Left renal pelvis (tissue), 4 donors: Measurements from ENCODE around the gene PPT2. TPM values are rescaled to one million over a fixed set of nuclear protein-coding genes. Genes with fewer than 3 reads are reported as not detected.

Source experiments
- DNase-seq, 4 donors: peaks; one replicate each; pipeline ENCODE4 v3.0.0-alpha.2; 2013; ENCODE audit warnings: low read depth in 4 of 4, low spot score in 3 of 4
- polyA plus RNA-seq, 4 donors: library from polyadenylated mRNA; unstranded; fragments of 120-200 nt; gene quantifications; one replicate each; pipeline ENCODE4 v1.2.1, GENCODE V29; 2013; ENCODE audit not compliant: insufficient read length in 4 of 4

Gene PPT2
- polyA plus RNA-seq, 4 donors = 26.6 to 45.5 (median 34.9) TPM

DNA sequence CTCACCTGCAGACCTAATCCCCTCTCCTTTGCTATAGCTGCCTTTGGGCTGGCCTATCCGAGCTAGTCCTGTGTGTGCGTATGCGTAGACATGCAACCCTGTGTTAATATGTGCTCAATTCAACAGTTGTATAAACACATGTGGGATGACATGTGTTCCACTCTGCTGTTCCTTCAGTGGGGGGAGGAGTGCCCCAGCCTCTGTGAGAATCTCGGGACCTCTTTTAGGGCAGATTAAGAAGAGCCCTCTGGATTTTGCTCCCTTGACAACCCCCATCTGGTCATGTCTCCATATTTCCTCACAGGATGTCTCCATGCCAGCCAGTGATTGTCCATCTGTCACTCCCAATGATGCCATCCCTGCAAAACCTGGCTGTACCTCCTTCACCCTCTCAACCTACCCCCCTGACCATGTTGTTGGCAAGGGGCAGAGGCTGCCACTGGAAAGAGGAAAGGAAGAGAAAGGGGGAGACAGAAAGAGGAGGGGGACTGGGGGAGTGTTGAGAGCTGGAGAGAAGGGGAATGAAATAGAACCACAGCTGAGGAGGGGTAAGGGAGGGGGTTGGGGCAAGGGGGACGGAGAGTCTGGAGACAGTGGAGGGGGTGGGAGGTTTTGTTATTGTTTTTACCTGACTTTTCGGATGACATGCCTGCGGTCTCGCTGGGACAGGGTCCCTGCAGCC is 2.6 kb upstream of the PPT2 start:
- DNase-seq = no peak

DNA sequence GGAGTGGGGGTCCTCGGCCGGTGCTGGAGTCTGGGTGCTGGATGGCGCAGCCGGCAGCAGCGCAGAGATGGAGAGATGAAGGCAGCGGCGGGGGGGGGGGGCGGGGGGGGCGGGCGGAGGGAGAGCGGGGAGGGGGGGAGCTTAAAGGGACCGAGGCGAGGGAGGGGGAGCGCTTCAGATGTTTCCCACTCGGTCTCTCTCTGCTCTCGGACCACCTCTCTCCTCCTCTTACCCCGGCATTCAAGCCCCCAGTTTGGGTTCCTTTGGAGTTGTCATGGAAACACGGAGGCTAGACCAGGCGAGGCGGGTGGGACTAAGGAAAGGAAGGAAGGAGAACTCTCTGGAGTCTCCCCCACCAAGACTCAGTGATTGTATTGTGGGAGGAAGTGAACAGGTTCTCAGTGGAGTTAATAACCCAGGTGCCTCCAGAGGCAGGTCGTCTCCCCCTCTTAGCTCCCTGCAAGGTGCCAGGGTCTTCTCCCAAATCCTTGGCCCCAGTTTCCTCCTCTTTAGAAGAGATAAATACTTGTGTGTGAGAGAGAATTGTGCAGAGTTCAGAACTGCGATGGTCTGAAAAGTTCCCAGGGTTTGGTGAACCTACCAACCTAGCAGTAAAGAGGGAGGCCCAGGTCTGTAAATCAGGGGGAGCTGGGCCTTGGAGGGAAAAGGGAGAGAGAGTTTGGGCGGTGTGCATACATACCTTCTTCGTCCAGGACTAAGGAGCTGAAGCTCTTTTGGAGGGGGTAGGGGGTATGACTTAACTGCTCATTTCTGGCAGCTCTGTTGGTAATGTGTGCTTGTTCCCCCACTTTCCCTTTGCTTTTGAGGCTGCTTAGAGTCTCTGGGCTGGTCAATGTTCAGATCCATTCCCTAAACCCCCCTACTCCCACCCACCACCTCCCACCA is 1.8 kb upstream of the PPT2 start, which contains the start of gene PRRT1:
PRRT1 (minus strand) TSS at position 77 of the 906 bp plus-strand sequence. CDS start 112 bp downstream, outside the sequence.
- no peak for DNase-seq

DNA sequence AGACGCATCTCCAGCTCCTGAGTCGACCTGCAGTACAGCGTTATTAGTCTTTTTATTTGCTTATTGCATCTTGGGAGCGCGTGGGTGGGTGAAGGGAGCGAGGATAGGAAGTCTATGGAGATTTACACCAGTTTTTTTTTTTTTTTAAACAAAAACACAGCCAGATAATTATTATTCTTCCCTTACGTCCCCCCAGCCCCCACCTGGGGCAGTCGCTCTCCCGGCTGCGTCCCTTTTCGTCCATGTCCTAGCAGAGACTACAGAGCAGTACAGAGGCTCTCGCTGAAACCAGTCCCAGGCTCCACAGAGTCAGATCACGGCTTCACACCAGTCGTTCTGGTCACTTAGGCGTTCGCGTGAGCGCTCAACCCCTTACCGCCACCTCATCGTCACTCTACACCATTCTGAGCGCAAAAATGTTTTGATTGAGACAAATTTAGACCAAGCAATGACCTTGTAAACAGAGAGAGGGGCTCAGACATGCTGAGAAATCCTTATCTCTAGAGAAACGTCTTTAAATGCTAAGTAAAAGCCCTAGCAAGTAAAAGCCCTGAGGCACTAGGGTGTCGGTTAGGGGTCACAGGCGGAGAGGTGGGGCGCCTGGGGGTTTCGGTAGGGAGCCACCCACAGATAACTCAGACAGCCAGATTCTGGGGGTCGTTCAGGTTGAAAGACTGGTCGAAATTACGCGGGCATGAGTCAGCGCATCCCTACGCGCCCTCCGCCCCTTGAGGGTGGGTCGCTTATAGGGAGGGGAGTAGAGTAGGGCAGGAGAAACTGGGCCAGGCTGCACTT is 975 bp upstream of the PPT2 start:
- DNase-seq = no peak

DNA sequence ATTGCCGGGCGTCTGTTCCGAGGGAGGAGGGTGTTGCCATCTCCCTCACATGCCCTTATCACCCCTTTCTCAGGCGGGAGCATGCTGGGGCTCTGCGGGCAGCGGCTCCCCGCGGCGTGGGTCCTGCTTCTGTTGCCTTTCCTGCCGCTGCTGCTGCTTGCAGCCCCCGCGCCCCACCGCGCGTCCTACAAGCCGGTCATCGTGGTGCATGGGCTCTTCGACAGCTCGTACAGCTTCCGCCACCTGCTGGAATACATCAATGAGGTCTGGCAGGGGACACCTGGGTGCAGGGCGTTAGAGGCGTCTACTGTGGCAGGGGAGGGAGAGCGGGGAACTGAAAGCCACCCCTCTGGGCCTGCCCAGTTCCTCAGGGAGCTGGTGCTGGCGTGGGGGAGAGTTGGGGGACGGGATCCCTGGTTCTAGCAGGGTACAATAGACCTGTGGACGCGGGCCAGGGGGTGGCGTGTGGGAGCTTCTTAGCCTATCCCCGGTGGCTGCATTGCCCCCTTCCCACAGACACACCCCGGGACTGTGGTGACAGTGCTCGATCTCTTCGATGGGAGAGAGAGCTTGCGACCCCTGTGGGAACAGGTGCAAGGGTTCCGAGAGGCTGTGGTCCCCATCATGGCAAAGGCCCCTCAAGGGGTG is 697 bp downstream of the PPT2 start:
- peak in 1 of 4 donors; percentile 73 for DNase-seq

DNA sequence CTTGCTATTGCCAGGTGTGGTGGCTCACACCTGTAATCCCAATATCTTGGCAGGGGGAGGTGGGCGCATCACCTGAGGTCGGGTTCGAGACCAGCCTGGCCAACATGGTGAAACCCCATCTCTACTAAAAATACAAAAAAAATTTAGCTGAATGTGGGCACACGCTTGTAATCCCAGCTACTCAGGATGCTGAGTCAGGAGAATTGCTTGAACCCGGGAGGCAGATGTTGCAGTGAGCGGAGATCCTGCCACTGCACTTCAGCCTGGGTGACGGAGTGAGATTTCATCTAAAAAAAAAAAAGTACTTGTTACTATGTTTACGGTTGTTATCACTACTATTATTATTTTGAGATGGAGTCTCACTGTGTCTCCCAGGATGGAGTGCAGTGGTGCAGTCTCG is 3.0 kb downstream of the PPT2 start:
- DNase-seq = no peak

DNA sequence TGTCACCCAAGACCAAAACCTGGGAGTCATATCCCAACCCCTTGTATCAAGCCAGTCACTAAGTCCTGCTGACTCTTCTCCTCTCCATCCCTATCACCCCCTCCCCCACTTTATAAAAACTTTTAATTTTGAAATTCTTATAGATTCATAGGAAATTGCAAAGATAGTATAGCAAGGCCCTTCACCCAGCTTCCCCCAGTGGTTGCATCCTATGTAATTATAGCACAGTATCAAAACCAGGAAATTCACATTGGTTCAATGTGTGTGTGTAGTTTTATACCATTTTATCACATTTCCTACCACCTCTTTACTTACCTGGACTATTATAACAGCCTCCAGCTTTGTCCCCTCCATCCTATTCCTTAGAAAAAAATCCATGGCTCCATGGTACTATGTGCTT is 4.1 kb downstream of the PPT2 start:
- no peak for DNase-seq

DNA sequence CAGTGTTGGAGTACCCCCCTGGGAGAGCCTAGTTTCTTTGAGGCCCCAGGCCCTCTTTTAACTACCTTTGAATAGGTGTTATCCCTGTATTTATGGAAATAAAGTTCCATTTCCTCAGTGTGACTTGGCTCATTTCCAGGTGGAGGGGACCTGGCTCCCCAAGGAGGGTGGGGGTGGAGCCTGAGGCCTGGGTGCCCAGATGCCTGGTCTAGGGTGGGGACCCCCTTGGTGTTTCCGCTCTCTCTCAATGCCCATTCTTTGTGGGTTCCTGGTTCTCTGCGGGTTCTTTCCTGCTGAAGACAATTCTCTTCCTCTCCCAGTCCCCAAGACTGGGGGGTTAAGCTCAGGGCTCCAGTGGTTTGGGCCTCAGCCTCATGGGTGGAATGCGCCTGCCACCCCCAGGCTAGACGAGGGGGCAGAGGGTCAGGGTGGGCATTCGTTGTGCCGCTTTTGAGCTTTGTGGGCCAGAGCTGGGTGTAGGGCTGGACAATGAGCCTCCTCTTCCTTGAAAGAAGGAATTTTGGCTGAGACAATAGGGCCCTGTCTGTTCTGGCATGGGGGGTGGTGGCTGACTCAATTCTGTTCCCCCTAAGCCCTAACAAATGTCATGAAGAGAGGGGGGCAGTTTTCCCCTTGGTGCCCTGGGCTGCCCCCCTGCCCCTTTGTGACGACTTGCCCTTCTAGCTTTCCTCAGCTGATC is 9.8 kb downstream of the PPT2 start:
- no peak for DNase-seq

DNA sequence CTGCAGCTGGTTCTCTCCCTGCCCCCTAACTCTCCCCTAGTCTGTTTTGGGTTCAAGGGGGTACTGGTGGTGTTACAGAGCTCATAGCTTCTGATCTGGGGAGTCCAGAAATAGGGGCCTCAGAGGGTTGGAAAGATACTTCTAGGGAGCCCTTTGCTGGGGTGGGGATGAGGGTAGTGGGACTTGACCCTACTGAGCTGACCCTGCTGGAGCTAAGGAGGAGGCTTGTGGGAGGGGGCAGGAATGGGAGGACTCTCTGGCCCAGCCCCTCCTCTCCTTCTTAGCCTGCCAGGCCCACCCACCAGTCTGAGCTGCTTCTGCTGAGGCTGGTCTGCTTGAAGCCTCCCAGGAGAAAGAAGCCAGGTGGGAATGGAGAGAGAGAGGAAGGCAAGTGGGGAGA is 10.4 kb downstream of the PPT2 start, which contains the start of gene EGFL8:
EGFL8 (plus strand) TSS at position 301 of the 400 bp plus-strand sequence. CDS start 1,571 bp downstream, outside the sequence.
- no peak for DNase-seq

DNA sequence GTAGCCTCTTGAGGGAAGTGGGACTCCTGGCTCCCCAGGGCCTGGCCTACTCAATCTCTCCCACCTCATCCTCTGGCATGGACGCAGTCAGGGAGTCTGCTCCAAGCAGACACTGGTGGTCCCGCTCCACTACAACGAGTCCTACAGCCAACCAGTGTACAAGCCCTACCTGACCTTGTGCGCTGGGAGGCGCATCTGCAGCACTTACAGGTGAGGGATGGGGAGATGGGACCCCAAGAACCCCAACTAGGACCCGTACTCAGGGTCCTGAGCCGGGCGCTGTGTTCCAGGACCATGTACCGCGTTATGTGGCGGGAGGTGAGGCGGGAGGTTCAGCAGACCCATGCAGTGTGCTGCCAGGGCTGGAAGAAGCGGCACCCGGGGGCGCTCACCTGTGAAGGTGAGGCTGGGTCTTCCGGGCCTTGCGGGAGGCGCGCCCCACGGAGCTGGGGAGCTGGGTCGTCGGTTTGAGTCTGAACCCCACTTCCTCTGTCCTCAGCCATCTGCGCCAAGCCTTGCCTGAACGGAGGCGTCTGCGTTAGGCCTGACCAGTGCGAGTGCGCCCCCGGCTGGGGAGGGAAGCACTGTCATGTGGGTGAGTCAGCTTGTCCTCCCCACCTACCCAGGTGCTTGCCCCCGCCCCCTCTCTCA is 12.6 kb downstream of the PPT2 start:
- DNase-seq = no peak

DNA sequence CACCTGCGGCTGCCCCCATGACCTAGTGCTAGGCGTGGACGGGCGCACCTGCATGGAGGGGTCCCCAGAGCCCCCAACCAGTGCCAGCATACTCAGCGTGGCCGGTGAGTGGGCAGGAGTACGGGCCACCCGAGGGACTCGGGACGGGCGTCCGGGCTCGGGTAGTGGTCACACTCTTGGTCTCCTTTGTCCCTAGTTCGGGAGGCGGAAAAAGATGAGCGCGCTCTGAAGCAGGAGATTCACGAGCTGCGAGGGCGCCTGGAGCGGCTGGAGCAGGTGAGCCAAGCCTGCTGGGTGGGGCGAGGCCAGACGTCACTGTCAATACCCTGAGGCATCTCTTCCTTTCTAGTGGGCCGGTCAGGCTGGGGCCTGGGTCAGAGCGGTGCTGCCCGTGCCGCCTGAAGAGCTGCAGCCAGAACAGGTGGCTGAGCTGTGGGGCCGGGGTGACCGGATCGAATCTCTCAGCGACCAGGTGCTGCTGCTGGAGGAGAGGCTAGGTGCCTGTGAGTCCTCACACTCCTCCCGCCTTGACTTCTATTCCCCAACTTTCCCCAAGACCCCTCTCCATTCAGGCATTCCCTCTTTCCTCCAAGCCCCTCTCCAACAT is 13.3 kb downstream of the PPT2 start:
- DNase-seq = no peak

DNA sequence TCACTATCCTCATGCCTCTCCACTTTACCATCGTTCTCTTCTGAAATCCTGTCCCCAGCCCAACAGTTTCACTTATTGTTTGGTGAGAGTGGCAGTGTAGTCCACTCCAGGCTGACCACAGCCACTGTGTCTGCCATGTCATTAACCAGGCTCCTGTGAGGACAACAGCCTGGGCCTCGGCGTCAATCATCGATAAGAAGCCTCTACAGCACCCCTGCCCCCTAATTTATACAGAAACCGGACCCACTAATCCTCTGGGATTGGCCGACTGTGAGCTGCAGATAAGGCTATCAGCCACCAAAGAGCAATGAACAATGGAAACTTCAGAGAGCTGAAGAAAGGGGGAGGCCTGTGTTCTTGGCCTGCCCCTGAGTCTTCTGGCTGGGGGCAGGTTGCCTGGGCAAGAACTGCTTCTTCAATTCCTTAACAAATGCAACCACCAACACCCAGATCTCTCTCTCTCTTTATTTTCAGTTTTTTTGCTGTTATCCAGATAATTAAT is 13.9 kb downstream of the PPT2 start:
- no peak for DNase-seq

DNA sequence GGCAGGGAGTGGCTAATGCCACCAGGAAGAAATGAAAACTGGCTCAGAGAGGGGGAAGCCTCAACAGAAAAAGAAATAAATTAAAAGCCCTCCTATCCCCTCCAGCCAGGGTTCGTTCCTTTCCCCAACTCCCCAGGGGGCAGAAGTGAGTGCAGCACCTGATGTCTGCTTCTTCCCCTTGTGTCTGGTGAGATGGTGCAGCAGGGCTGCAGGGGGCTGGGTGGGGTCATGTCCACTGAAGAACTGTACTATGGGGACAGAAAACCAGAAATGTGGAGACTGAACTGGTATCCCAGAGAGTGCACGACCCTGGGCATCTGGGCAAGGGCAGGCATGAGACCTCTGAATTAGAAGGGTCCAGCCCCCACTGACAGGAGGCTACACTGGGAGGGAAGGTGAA is 14.4 kb downstream of the PPT2 start:
- DNase-seq = no peak

DNA sequence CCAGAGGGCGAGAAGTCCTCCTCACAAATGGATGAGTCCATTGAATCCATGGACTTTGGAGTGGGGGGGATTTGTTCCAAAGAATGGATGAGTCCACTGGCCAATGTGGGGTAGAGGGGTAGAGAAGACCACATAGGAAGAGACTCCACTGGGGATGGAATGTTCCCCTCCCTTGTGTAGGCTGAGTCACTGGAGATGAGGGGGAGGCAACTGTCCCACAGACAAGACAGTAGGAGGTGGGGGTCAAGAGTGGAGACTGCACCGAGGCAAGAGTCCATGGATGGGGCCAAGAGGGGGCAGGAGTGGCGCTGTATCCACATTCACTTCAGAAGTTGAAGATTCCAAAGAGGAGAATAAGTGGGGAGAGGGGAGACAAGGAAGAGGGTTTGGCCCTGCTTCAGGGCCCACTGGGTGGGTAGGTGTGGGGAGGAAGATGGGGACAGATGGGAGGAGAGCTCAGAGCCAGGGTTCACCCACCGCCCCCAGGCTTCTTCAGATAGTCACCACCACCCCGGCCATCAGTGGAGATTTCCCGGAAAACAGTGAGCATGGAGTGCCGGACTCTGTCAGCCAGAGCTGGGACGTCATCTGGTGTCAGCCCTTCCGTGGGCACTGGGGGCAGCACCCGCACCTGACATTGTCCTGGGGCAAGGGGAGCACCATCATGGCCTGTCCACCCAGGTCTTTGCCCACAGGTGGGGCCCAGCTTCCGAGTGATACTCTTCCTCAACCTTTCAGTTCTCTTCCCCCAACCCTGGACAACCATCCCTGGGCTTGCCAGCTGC is 15.1 kb downstream of the PPT2 start:
- no peak for DNase-seq

DNA sequence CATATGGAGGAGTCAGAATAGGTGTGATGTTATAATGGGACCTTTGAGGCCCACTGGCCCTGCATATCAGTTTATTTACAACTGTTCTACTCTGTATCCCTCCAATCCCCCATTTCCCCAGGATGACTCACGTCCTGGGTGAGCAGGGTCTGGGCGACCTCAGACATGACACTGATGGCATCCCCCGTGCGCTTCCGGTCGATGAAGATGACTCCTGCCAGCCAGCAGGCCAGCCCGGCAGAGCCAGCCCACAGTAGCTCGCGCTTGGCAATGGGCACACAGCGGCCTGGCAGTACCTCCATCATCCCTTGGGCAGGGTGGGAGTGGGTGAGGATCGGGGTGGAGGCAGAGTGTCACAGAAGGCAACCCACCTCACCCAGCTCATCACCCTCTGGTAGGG is 16.4 kb downstream of the PPT2 start:
- DNase-seq = no peak

DNA sequence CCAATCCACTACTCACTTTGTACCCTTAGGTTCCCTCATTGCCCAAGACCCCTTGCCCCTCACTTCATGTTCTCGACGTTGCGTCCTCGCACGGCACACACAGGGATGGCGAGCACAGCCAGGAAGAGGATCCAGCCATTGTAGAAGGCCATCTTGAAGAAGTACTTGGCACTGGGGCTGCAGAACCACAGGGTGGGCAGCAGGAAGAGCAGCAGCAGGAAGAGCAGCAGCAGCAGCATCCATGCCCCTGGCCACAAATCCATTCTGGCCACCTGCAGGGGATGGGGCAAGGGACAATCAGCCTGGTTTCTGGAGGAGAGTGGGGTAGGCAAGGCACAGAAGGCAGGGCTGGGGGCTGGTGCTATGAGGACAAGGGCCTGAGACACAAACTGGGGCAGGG is 17.3 kb downstream of the PPT2 start:
- DNase-seq = no peak

DNA sequence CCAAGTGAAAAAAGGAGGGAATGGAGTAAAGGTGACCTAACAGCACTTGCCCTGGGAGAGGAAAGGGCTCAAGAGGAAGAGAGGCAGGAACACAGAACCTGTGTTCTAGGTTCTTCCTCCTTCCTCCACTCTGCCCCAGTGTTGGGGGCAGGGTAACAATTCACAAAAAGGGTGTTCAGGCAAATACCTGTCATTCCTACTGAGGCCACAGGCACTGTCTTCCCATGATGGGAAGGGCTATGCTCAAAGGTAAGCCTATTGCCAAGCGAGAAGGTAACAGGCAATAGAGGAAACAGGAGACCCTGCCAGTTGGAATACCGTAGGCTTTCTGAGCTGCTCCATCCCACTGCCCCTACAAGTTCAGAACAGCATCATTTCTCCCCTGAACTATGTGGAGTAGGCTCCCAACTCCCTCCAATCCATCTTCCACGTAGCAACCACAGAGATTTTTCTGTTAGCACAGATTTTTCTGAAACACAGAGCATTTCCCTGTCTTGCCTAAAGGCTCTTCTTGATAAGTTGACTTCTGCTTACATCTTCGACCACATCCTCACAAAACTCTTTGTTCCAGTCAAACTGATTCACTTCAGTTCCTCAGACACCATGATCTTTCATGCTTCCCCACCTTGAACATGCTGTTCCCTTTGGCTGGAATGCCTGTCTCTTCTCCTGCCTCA is 19.2 kb downstream of the PPT2 start:
- DNase-seq = no peak

DNA sequence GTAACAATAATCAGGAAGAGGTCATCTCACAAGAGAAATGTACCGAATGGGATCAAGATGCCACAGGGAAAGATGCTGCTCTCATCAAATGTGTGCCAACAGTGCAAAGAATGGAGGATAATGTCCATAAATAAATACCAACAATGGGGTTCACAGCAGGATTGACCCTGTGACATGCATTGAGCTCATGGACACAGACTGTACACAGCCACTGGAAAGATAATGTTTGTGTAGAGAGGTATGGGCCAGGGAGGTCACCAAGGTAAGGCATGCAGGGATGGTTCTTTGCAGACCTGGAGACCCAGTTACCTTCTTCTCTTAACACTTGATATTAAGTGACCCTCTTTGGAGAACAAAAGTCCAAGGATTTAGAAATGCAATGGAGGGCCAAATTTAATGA is 20.5 kb downstream of the PPT2 start:
- DNase-seq = no peak
